Measurements from ENCODE around the gene TAS2R30.
"Not testable (repeated sequence)": the region's sequence is repeated elsewhere in the genome, so short reads cannot be mapped to it uniquely, and the experiment has no call there.

TAS2R30 gene

DNA sequence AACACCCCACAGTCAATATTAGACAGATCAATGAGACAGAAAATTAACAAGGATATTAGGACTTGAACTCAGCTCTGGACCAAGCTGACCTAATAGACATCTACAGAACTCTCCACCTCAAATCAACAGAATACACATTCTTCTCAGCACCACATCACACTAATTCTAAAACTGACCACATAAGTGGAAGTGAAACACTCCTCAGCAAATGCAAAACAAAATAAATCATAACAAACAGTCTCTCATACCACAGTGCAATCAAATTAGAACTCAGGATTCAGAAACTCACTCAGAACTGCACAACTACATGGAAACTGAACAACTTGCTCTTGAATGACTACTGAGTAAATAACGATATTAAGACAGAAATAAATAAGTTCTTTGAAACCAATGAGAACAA is 23.2 kb downstream of the TAS2R30 start:
- DNase-seq: not testable (repeated sequence)

DNA sequence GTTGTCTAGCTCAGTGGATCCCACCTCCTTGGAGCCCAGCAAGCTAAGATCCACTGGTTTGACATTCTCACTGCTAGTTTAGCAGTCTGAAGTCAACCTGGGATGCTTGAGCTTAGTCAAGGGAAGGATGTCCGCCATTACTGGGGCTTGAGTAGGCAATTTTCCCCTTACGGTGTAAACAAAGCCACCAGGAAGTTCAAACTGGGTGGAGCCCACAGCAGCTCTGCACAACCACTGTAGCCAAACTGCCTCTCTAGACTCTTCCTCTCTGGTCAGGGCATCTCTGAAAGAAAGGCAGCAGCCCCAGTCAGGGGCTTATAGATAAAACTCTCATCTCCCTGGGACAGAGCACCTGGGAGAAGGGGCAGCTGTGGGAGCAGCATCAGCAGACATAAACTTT is 25.6 kb downstream of the TAS2R30 start:
- no peak for DNase-seq

DNA sequence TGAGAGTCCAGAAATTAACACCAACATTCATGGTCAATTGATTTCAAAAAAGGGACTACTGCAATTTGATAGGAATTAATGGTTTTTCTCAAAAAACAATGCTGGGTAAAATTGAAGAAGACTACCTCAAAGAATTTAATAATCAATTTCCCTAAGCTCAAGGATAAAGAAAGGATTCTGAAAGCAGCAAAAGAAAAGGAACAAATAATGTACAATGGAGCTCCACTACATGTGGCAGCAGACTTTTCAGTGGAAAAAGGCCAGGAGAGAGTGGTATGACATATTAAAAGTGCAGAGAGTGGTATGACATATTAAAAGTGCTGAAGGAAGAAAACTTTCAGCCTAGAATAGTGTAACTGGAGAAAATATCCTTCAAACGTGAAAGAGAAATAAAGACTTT is 26.7 kb downstream of the TAS2R30 start:
- DNase-seq: no peak

DNA sequence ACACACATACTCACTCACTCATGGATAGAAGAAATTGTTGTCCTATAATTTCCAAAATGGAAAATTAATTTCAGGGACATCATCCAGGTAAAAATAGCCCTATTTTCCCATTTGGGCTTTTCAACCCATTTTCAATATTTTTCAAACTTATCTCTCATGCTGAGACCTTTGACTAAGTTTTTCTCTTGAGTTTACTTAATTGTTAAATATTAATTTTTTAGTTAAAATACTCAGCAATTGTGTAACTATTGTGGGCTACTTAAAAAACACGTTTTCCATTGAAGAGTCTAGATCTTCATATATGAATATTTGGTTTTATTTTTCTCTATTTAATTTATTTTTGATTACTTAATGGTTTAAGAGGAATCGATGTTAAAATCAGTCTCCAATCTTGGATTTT is 28.2 kb downstream of the TAS2R30 start:
- DNase-seq: no peak

DNA sequence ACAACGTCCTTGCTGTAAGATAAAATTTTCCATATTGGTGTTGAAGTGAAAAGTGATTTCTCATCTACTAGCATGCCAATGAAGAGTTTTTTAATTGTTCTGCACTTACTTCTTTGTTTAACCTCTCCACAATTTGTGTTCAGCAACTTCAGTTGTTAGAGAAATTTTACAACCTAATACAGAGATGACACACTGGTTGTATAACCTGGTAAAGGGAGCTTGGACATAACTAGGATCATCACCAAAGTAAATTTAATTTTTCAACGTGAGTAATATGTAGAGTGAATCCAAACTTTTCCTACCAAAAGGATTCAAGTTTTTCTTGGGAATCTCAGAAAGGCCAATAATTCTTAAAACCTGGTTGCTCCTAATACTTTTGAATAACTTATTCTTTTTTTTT is 28.9 kb downstream of the TAS2R30 start:
- no peak for DNase-seq

DNA sequence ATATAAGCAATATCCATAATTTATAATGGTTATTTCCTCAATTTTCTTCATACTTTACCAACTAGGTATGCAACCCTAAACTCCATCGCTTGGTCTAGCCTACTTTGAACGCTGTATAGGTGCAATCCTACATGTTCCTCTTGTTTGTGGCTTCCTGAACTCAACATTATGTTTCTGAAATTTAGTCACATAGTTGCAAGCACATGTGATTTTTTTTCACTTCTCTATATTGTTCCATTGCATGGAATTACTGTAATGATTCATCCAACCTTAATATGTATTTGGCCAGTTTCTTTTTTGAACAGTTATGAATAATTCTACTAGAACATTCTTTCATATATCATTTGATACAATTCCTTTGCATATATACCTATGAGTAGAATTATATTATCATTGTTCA is 39.5 kb downstream of the TAS2R30 start:
- DNase-seq: not testable (repeated sequence)

DNA sequence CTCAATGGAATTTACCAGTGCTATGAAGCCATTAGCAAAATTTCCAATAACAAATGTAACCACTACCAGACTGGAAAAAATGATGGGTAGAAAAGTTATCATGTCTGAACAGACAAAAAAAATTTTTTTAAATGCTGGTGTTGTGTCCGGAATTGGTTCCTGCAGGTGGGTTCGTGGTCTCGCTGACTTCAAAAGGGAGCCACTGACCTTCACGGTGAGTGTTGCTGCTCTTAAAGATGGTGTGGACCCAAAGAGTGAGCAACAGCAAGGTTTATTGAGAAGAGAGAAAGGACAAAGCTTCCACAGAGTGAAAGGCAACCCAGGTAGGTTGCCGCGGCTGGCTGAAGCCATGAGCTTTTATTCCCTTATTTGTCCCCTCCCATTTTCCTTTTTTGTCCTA is 42.3 kb downstream of the TAS2R30 start, which contains the start of gene TAS2R43:
TSS of gene TAS2R43 (minus strand) at position 186 of the 400 bp plus-strand sequence. CDS start at position 102, 84 bp downstream.
- no peak for DNase-seq

DNA sequence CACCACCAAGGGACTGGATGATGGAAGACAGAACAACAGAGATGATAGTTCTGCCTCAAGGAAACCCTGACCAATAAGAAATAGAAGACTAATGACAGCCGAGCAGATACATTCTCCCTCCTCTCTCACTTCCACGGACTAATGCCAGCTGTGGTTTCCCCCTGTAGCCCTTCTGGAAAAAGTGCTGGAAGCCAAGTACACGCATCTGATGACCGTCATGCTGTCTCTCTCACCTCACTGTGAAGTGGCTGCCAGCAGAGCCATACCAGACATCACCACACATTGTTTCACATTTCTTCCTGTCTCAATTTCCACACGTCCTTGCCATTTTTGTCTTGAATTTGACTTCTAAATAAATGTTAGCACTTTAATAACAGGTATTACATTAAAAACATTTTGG is 45.2 kb downstream of the TAS2R30 start:
- DNase-seq: no peak

DNA sequence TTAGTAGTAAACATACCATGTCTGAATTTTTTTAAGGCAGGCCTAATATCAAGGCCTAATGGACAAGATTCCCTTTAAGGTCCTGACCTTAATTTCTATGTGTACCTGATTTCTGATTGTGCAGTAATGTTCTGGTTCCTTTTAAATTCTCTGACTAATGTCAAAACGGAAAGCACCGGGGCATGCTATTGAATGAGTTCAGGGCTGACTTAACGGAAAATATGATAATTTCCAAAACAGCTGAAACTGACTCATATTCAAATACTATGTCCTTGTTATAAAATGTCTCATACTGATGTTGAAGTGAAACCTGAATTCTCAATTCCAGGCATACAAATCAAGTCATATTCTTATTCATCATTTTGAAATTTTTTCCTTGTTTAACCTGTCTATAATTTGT is 49.0 kb downstream of the TAS2R30 start:
- no peak for DNase-seq
